HCT116 (cell line): Measurements from ENCODE around the gene LTB. TPM values are rescaled to one million over a fixed set of nuclear protein-coding genes. Genes with fewer than 3 reads are reported as not detected.

Experiments used
- ATAC-seq: fragments of 200-7000 bp; cut with Tn5 transposase; 2 replicates; pipeline ENCODE4 v1.9.1; 2020; ENCODE audit warnings: mild to moderate bottlenecking, moderate library complexity
- BruUV-seq: library from RNA; stranded (reverse); fragments of 400-500 nt; replicated peaks from 2 replicates; lab custom pipeline; 2021; lab: Mats Ljungman, UMichigan
- CTCF ChIA-PET: fragments of 300-600 bp; sonication (Branson Sonifier 250); formaldehyde crosslinking; loops from one replicate; lab custom pipeline; 2021; ENCODE audit warnings: antibody characterized with exemption; lab: Charles Lee
- POLR2A ChIA-PET: fragments of 300-600, 350-600 bp; sonication (Branson Sonifier 250); formaldehyde crosslinking; loops from one replicate; lab custom pipeline; 2021; ENCODE audit warnings: antibody characterized with exemption; lab: Charles Lee
- RAD21 ChIA-PET, 2 experiments: fragments of 300-600 bp; sonication (Branson Sonifier 250); formaldehyde crosslinking; loops; one replicate each; lab custom pipeline; 2023; ENCODE audit warnings: low total read pairs in 2 of 2; ENCODE audit not compliant: uncharacterized antibody in 2 of 2, unreplicated experiment in 2 of 2, low non-redundant PET in 1 of 2; lab: Charles Lee
- DNase-seq: peaks from one replicate; pipeline ENCODE4 v3.0.0-alpha.2; 2010; ENCODE audit warnings: low read depth, low spot score
- H2AFZ ChIP-seq: fragments of 200-600 bp; shearing (Covaris generic), sonication (generic); 2 replicates; pipeline ENCODE4 v1.6.1; 2017; ENCODE audit warnings: low read depth, mixed run types, mixed read lengths, antibody characterized with exemption, low read length; ENCODE audit not compliant: poor library complexity, severe bottlenecking
- H3K27ac ChIP-seq: 2 replicates; pipeline ENCODE4 v1.5.1; 2012; ENCODE audit warnings: low read depth, low read length
- H3K27me3 ChIP-seq: fragments of 200-600 bp; sonication (generic); 2 replicates; pipeline ENCODE4 v1.6.1; 2016; ENCODE audit warnings: mixed run types, low read length, mixed read lengths; ENCODE audit not compliant: insufficient read depth
- H3K36me3 ChIP-seq, 2 experiments: fragments of 200-500 bp in 1 of 2; fragments of 200-600 bp in 1 of 2; sonication (Bioruptor generic) in 1 of 2; sonication (generic) in 1 of 2; 2 replicates each; pipeline versions ENCODE4 v1.5.1 to v1.6.1; 2014 to 2016; ENCODE audit warnings: low read length in 2 of 2, inconsistent platforms in 1 of 2, mixed read lengths in 1 of 2, mixed run types in 1 of 2; ENCODE audit not compliant: insufficient read depth in 2 of 2, control insufficient read depth in 1 of 2
- H3K4me1 ChIP-seq, 2 experiments: fragments of 200-600 bp in 1 of 2; sonication (generic) in 1 of 2; 2 replicates each; pipeline versions ENCODE4 v1.5.1 to v1.6.1; 2012 to 2017; ENCODE audit warnings: low read length in 2 of 2, inconsistent platforms in 1 of 2, mild to moderate bottlenecking in 1 of 2, mixed read lengths in 1 of 2, mixed run types in 1 of 2, moderate library complexity in 1 of 2; ENCODE audit not compliant: insufficient read depth in 2 of 2, control insufficient read depth in 1 of 2
- H3K4me2 ChIP-seq: fragments of 200-600 bp; sonication (generic); 2 replicates; pipeline ENCODE4 v1.6.1; 2017; ENCODE audit warnings: mixed run types, low read length, mixed read lengths
- H3K4me3 ChIP-seq, 2 experiments: fragments of 200-600 bp in 1 of 2; sonication (generic) in 1 of 2; replicated peaks in 1 of 2; 2 replicates each; pipeline ENCODE4 v1.5.1; 2011 to 2016; ENCODE audit warnings: low read length in 2 of 2, control low read depth in 1 of 2, low read depth in 1 of 2, mild to moderate bottlenecking in 1 of 2, mixed read lengths in 1 of 2, mixed run types in 1 of 2
- H3K79me2 ChIP-seq: fragments of 200-600 bp; sonication (generic); 2 replicates; pipeline ENCODE4 v1.6.1; 2017; ENCODE audit warnings: mild to moderate bottlenecking, mixed run types, low read length, moderate library complexity, mixed read lengths; ENCODE audit not compliant: insufficient read depth
- H3K9ac ChIP-seq: fragments of 200-600 bp; sonication (generic); 2 replicates; pipeline ENCODE4 v1.6.1; 2016; ENCODE audit warnings: low read length, mixed read lengths
- H3K9me2 ChIP-seq: fragments of 200-600 bp; sonication (generic), shearing (Covaris generic); 2 replicates; pipeline ENCODE4 v1.6.1; 2017; ENCODE audit warnings: mixed run types, mild to moderate bottlenecking, moderate library complexity; ENCODE audit not compliant: insufficient read depth
- H3K9me3 ChIP-seq, 2 experiments: fragments of 200-500 bp in 1 of 2; fragments of 200-600 bp in 1 of 2; sonication (Bioruptor generic) in 1 of 2; sonication (generic) in 1 of 2; 2 replicates each; pipeline ENCODE4 v1.6.1; 2014 to 2017; ENCODE audit warnings: low read length in 2 of 2, mixed read lengths in 2 of 2, inconsistent platforms in 1 of 2, low read depth in 1 of 2, mild to moderate bottlenecking in 1 of 2, mixed run types in 1 of 2, moderate library complexity in 1 of 2; ENCODE audit not compliant: control insufficient read depth in 1 of 2, insufficient read depth in 1 of 2
- H4K20me1 ChIP-seq: fragments of 200-600 bp; sonication (generic), shearing (Covaris generic); 2 replicates; pipeline ENCODE4 v1.6.1; 2017; ENCODE audit warnings: mixed run types, mild to moderate bottlenecking, moderate library complexity; ENCODE audit not compliant: insufficient read depth
- ATF3 ChIP-seq: IDR thresholded peaks from 2 replicates; pipeline ENCODE4 v1.6.1; 2012
- CBX3 ChIP-seq: IDR thresholded peaks from 2 replicates; pipeline ENCODE4 v1.6.1; 2012; ENCODE audit warnings: low read depth
- CEBPB ChIP-seq: IDR thresholded peaks from 2 replicates; pipeline ENCODE4 v1.6.1; 2012; ENCODE audit warnings: low read depth
- CTCF ChIP-seq, 3 experiments: fragments of 200-600 bp in 1 of 3; sonication (generic) in 1 of 3; IDR thresholded peaks in 2 of 3; conservative IDR thresholded peaks in 1 of 3; 2 replicates each; pipeline ENCODE4 v1.5.1; 2012 to 2017; ENCODE audit warnings: low read depth in 2 of 3, low read length in 2 of 3, antibody characterized with exemption in 1 of 3, borderline replicate concordance in 1 of 3, control low read depth in 1 of 3, mild to moderate bottlenecking in 1 of 3, mixed read lengths in 1 of 3, mixed run types in 1 of 3, moderate library complexity in 1 of 3; ENCODE audit not compliant: insufficient read depth in 1 of 3
- EZH2 ChIP-seq: fragments of 200-600 bp; sonication (generic); IDR thresholded peaks from 2 replicates; pipeline ENCODE4 v1.6.1; 2017; ENCODE audit warnings: antibody characterized with exemption, mixed run types
- POLR2A ChIP-seq: IDR thresholded peaks from 2 replicates; pipeline ENCODE4 v1.7.0; 2011; ENCODE audit warnings: borderline replicate concordance; ENCODE audit not compliant: insufficient read depth, insufficient read length; ENCODE audit errors: extremely low read depth
- POLR2AphosphoS5 ChIP-seq: IDR thresholded peaks from 2 replicates; pipeline ENCODE4 v1.6.1; 2011; ENCODE audit warnings: mild to moderate bottlenecking, low read depth, low read length, moderate library complexity
- REST ChIP-seq: IDR thresholded peaks from 2 replicates; pipeline ENCODE4 v1.6.1; 2012; ENCODE audit warnings: low read depth
- TCF7L2 ChIP-seq: IDR thresholded peaks from 2 replicates; pipeline ENCODE4 v1.7.0; 2011; ENCODE audit warnings: borderline replicate concordance, inconsistent platforms; ENCODE audit not compliant: insufficient read depth, insufficient read length; ENCODE audit errors: extremely low read depth
- YY1 ChIP-seq: IDR thresholded peaks from 2 replicates; pipeline ENCODE4 v1.6.1; 2011; ENCODE audit warnings: low read length, low read depth, moderate library complexity, mild to moderate bottlenecking; ENCODE audit not compliant: insufficient replicate concordance; ENCODE audit errors: extremely low read depth
- intact Hi-C: fragments of 100-400 bp; cut with micrococcal nuclease; formaldehyde crosslinking; loops from 2 replicates; pipeline ENCODE4 v1.10.0; 2022
- total RNA-seq: library from RNA; stranded (reverse); gene quantifications from one replicate; pipeline ENCODE4 v1.2.1, GENCODE V29; 2021; ENCODE audit not compliant: unreplicated experiment

Gene LTB
- total RNA-seq, 1 experiment from 2014 or later: 0.64 TPM

GRCh38 chr6:31546339-31546957 lies 35.8 kb downstream of the LTB start, which contains the start of gene ATP6V1G2:
Gene ATP6V1G2 (minus strand): TSS chr6:31546608. CDS start chr6:31546559, 49 bp downstream.
- BruUV-seq: no TSS peak
- peak within 1 kb of the TSS; percentile 50; the same call in 1 of the 2 replicates for H3K27ac ChIP-seq
- ChIA-PET CTCF (interaction anchor here (0.6 to 5.0 kb wide), 7 partner anchors 31 to 406 kb away, joined by 3 to 78 read pairs (median 5); partner anchors contain the start of gene C6orf47), POLR2A (interaction anchor here (0.9 to 1.9 kb wide), 8 partner anchors 36 to 316 kb away, joined by 3 to 7 read pairs (median 4); partner anchors contain the start of genes GPANK1, LTB and NEU1)
- no peak for TF ChIP-seq CBX3
- TF ChIP-seq CEBPB: no peak
- TF ChIP-seq ATF3: no peak
- TF ChIP-seq POLR2AphosphoS5: no peak
- peak; percentile 56 for TF ChIP-seq YY1
- peak in 2 of 3 experiments; percentile 99; a peak in 4 of 6 replicates for TF ChIP-seq CTCF (IDR thresholded peaks at IDR 0.05 in 2 of 3, conservative IDR thresholded peaks at IDR 0.05 in 1 of 3; ENCODE audit: borderline replicate concordance in 1 of 3, insufficient read depth in 1 of 3, low read depth in 2 of 3, low read length in 2 of 3)
- no peak for TF ChIP-seq REST
- TF ChIP-seq EZH2: no peak
- TF ChIP-seq POLR2A: no peak
- no peak for TF ChIP-seq TCF7L2
- TF ChIP-seq, all 23 proteins: peak for 2
- no peaks in the 10 kb centered on the region for H3K9me2 ChIP-seq
- ATAC-seq: peak; percentile 77
- H3K9me3 ChIP-seq: no peaks in the 10 kb centered on the region
- RAD21 ChIA-PET: interaction anchor here (0.6 to 2.1 kb wide), 4 partner anchors 37 to 118 kb away, joined by 3 to 11 read pairs (median 6); partner anchors contain the start of gene GPANK1 (in 1 of the 2)
- H3K27me3 ChIP-seq: no peaks in the 10 kb centered on the region
- peak within 1 kb of the TSS; percentile 86 for H3K9ac ChIP-seq
- no peak within 1 kb of the TSS for H2AFZ ChIP-seq
- peak within 1 kb of the TSS; percentile 51 to 67 for H3K4me3 ChIP-seq
- intact Hi-C loops: loop anchor here (1.0 to 10.0 kb wide), 6 partner anchors 52 to 288 kb away; partner anchors contain the start of genes BAG6, GPANK1 and PRRC2A
- H3K4me2 ChIP-seq: peak within 1 kb of the TSS; percentile 87
- peaks cover 27% of the 10 kb centered on the region for H3K79me2 ChIP-seq
- H3K36me3 ChIP-seq: peaks cover 4 to 13% of the 10 kb centered on the region in 2 experiments; a peak in 2 of 4 replicates
- peaks cover 19 to 30% of the 10 kb centered on the region in 2 experiments for H3K4me1 ChIP-seq
- no peaks in the 10 kb centered on the region for H4K20me1 ChIP-seq
- peak; percentile 94 for DNase-seq
